ENCODE results near the gene HOXA7.

HOXA7 gene

DNA sequence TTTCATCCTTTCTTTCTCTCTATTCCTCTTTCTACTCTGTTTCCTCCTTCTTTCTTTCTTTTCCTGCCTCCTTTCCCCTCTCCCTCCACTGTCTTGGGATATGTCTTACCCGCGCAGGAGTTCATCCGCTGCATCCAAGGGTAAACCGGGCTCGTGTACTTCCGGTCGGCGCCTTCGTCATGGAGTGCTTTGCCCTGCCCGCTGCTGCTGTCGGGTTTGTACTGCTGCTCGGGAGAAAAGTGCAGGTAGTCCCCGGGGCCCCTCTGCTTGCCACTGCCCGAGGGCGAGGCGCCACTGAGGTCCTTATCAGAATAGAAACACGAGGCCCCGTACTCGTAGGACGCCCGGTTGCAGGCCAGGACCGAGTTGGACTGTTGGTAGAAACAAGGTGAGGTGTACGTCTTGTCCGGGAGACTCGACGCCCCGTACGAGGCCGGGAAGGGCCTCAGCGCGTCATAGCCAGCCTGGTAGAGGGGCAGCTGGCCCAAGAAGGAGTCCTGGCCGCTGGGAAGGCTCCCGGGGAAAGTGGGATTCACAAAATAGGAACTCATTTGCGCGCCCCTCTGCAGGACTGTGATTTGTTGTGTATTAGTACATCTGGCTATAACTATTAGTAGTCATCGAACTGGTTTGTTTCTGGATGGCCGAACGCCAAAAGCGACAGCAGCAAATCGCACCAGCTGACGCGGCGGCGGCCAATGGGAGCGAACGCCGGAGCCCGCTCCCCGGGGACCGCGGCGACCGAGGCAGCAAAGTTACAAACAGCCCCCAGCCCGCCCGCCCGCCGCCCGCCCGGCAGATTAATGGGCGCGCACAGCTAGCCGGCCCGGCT lies 9.1 kb downstream of the HOXA7 start, which contains the start of gene HOXA6:
Gene HOXA6 (minus strand): TSS at position 576 of the 832 bp plus-strand sequence. CDS start 25 bp downstream, at position 551.
- DNase-seq (ENCODE audit: low read depth in 2 of 2), result no peak

DNA sequence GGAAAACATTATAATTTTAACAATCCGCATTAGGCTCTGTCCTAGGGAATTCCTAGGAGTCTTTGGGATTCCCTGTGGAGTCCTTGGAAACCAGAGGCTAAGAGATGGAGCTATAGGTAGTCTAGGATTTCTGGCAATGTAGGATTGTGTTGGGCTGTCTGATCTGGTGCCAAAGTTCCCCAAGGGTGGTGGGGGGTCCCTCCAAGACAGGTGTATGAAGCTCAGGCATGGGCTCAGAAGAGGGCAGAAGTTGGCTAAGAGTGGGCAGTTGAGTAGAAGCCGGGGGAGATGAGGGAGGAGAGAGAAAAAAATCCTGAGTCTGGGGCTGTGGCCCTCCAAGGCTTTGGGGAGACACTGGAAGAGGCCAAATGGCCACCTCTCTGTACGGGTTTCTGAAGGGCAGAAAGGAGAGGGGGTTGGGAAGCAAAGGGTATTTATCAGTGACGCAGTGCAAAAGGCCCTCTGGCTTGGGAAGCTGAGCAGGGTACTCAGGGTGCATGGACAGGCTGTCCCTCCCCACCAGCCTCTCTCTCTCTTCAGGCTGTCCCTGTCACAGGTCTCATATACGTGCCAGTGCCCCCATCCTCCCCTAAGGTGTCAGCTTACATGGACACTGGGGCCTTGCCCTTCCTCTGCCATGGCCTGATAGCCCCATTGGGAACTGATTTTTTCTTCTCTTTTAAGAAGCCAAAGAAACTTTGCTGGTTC lies 9.8 kb downstream of the HOXA7 start:
- no peak for DNase-seq (ENCODE audit: low read depth in 2 of 2)

DNA sequence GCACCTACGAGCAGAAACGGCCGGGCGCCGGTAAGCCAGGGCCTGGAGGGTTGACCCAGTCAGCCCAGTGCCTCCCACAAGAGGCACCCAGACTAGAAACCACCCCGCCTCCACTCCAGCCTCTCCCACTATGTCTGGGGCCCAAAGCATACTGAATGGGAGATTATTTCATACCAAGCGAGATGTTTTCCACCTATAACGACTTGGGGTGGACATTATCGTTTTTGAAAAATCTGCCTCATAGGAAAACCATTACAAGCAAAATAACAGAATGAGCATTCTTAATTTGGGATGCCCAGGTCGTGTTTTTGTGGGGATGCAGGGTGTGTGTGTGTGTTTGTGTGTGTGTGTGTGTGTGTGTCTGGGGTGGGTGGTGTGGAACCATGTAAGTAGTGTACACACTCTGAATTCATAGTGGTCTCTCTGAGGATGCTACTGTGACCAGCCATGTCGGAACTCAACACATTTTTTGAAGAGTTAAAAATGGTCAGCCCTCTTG lies 10.5 kb downstream of the HOXA7 start:
- no peak for DNase-seq (ENCODE audit: low read depth in 2 of 2)

DNA sequence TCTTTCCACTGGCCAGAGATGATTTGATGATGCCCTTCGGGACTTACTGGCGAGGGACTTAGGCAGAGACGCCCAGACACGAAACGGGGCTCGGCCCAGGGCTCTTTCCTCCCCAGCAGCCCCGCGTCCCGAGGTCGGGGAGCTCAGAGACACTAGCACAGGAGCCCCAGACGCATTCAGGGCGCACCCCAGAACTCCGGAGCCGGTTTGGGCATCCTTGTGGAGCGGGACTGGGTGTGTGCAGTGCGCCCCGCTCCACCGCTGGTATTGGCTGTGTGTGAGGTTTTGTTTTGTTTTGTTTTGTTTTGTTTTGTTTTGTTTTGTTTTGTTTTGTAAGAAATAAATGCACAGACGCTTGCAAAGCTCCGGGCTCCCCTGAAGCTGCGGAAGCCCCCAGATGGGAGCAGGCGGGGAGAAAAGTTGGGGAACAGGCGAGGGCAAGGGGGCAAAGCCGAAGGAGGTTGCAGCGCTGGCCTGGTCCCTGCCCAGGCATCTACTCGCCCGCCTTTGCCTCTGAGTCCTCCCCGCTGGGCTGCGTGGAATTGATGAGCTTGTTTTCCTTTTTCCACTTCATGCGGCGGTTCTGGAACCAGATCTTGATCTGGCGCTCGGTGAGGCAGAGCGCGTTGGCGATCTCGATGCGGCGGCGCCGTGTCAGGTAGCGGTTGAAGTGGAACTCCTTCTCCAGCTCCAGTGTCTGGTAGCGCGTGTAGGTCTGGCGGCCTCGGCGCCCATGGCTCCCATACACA lies 11.1 kb downstream of the HOXA7 start:
- DNase-seq (ENCODE audit: low read depth in 2 of 2), result no peak

DNA sequence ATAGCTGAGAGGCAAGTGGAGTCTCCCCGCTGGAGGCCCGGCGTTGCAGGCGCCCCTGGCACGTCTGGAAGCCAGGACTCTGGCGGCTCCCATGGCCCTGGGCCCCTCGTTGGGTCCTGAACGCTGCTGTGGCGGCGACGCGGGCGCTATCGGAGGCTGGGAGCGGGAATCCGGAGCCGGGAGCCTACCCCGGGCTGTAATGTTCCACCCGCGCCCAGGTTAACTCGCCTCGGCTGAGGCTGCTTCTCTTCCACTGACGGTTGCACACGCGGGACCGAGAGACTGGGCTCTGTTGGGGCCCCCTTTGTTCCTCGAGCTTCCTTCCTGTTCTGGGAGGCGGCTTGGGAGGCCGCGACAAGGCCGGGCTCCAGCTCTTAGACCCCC lies 11.7 kb downstream of the HOXA7 start:
- DNase-seq (ENCODE audit: low read depth in 2 of 2), result no peak

DNA sequence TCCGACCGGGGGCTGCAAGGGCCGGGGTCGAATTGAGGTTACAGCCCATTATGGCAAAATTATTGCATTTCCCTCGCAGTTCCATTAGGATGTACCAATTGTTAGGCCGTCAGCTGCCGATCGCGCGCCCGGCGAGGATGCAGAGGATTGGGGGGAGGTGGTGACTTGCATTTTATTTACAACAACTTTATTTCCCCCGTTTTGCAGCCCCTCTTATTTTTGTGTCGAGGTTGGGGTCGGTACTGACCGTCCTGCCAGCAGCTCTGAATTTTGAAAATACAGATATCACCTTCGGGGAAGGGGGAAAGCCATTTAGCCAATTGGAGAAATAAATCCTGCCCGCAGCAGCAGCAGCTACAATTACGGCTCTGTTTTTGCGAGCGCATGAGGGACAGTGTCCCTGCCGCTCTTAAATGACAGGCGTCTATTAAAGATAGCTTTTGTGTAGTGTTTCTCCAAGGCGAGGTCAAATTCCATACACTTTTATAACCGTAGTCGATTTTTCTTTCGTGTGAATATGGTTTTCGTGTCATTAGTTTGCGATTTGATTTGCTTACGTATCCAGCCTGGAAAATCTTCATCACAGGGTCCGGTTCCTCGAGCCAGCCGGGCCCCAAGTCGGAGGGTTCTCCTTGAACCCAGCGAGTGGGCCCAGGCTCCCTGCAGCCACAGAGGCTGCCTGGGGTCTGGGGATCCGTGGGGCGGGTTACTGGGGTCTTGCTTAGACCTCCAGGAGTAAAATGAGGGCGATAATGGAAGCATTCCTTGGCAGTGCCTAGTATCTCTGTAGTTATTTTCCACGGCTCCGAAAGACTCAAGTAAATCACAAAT lies 12.3 kb downstream of the HOXA7 start:
- DNase-seq (ENCODE audit: low read depth in 2 of 2), result no peak

DNA sequence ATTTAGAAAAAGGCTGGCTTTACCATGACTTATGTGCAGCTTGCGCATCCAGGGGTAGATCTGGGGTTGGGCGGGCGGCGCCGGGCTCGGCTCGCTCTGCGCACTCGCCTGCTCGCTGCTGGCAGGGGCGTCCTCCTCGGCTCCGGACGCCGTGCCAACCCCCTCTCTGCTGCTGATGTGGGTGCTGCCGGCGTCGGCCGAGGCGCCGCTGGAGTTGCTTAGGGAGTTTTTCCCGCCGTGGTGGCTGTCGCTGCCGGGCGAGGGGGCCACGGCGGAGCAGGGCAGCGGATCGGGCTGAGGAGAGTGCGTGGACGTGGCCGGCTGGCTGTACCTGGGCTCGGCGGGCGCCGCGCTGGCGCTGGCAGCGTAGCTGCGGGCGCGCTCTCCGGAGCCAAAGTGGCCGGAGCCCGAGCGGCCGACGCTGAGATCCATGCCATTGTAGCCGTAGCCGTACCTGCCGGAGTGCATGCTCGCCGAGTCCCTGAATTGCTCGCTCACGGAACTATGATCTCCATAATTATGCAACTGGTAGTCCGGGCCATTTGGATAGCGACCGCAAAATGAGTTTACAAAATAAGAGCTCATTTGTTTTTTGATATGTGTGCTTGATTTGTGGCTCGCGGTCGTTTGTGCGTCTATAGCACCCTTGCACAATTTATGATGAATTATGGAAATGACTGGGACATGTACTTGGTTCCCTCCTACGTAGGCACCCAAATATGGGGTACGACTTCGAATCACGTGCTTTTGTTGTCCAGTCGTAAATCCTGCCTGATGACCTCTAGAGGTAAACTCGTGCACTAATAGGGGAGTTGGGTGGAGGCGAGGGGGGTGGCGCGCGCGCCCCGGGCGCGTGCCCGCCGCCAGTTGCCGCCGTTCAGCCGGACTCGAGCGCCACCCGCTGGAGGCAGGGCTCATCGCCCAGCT lies 13.2 kb downstream of the HOXA7 start, which contains the start of gene HOXA5:
Gene HOXA5 (minus strand): TSS at position 659 of the 927 bp plus-strand sequence. CDS start 74 bp downstream, at position 585.
- DNase-seq (ENCODE audit: low read depth in 2 of 2), result no peak

DNA sequence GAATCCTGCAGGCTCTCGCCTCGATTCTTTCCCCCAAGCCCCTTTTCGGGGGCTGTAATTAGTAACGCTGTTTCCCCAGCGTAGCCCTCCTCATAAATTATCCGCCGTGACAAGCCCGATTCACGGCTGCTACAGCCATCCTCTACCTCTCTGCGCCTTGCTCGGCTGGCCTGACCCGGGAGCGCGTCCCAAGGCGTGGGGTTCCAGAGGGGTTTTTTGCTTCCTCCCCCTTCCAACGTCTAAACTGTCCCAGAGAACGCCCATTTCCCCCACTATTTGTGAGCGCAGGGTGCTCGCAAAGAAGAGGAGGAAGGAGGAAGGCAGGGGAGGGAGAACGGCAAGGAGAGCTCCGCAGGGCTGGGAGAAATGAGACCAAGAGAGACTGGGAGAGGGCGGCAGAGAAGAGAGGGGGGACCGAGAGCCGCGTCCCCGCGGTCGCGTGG lies 13.9 kb downstream of the HOXA7 start:
- DNase-seq (ENCODE audit: low read depth in 2 of 2), result no peak

DNA sequence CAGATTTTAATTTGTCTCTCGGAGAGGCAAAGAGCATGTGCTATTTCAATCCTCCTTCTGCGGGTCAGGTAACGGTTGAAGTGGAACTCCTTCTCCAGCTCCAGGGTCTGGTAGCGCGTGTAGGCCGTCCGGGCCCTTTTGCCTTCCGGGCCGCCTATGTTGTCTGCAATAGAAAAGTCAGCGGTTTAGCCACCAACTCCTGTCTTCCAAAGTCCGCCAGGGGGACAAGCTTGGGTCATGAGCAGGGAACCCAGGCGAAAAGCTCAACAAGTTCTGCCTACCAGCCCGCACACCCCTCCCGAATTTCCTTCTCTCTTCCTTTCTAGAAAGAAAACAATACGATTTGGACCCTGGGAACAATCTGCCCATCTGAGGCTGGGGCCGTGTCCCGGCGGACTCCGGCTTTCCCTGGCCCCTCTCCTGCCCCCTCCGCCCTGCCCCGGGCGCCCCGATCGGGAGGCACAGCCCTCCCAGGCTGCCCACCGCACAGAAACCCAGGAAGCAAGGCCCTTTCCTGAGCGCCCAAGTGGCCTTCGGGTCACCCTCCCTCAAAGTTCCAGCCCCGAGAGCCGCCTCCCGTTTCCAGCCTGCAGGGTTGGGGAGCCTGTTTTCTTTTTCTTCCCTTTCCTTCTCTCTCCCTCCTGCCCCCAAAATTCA lies 14.4 kb downstream of the HOXA7 start:
- no peak for DNase-seq (ENCODE audit: low read depth in 2 of 2)

DNA sequence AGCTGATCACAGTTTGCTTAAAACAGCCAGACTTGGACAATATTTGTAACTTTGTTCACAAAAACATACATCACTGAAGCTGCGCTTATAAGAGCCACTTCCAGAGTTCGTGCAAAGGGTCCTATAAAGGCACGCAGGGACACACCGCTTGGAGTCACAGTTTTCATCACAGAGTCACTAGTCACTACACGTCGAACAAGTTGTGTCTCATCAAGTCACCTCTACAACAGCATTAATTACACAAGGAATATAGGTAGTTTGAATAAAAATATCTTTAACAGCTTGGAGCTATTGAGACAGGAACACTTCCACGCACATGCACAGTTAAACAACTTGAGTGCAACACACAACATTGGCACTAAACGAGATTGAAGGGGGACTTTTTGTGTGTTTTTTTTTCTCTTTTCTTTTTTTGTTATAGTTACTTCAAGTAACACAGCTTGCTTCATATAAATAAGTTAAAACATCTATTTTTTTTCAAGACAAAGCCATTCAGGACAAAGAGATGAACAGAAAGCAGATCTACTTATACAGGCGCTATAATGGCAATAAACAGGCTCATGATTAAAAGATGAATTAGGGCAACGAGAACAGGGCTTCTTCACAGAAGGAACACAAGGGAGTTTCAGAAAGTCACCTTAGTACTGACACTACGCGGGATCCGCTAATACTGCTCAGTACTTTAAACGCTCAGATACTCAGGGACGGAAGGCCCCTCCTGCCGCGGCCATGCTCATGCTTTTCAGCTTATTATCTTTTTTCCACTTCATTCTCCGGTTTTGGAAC lies 15.1 kb downstream of the HOXA7 start:
- DNase-seq (ENCODE audit: low read depth in 2 of 2), result no peak

DNA sequence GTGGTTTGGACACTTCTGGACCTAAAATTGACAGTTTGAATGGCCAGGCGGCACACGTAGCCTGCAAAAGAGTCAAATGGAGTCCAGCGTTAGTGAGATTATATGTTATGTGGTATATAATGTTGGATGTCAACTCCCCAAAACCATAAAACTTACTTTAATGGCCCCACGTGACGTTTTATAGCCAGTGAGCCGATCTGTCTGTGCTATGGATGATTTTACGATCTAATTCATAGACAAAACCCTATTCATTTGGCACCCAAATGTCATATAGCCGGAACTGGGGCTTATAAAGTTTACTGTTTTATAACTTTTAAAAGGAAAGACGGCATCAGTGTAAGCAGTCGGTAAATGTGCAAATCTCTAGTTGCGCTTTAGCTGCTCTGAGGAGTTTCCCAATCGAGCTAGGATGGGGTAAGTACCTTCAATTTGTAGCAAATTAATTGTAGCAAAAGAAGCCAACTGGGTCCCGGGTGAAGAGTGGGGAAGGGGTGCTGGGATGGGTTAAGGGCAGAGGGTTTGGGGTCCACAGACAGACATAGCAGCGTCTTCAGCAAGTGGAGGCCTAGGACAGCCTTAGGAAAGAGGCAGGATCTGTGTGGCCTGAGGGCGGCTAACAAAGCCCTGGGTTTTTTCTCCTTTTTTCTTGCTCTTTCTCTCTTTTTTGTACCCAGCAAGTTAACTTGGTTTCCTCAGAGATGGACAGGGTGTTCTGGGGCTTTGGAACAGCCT lies 16.2 kb downstream of the HOXA7 start:
- no peak for DNase-seq (ENCODE audit: low read depth in 2 of 2)

DNA sequence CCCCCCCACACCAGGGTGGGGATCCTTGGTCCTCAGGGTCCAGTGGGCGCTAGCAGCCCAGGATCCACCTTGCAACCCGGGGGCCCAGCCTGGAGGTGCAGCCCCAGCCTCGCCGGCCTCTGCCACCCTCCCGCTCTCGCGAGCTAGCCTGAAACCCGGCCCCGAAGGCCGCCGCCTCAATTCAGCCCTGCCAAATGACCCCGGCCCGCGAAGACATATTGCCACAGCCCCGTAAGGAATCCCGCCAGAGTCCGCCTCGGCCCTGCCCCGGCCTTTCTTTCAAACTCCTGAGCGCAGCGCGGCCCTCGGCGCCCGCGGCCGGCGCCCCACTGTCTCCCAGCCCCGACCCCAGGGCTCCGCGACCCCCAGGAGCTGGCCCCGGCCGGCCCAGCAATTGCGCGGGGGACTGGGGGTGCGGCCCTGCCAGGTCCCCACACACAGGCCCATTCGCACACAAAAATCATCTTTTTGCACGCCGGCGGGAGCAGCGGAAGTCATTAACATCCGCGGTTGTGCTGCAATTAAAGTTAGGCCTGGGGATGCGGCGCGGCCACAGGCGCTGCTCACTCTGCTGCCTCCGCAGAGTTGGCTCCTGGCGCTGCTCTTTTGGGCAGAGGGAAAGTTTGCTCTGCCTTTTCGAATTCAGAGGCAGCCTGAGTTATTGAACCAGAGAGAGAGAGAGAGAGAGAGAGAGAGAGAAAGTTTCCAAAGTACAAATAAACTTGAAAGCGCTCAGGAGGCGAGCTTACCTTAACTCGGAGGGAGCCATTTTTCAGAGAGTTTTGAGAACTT lies 16.9 kb downstream of the HOXA7 start:
- no peak for DNase-seq (ENCODE audit: low read depth in 2 of 2)

DNA sequence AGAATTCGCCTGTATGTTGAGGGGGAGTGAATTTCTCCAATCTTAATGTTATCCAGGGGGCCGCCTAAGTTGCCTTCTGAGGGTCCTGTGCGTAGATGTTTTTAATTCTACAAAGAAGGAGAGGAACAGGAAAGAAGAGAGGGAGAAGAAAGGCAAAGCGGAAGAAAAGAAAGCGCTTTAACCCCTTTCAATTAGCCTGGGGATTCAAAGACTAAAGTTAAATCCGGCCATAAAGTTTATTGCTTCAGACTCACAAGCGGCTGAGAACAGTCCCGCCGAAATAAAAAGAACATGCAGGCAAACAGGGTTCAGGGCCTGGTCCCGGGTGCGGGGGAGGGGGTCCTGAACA lies 17.5 kb downstream of the HOXA7 start:
- DNase-seq (ENCODE audit: low read depth in 2 of 2), result no peak

DNA sequence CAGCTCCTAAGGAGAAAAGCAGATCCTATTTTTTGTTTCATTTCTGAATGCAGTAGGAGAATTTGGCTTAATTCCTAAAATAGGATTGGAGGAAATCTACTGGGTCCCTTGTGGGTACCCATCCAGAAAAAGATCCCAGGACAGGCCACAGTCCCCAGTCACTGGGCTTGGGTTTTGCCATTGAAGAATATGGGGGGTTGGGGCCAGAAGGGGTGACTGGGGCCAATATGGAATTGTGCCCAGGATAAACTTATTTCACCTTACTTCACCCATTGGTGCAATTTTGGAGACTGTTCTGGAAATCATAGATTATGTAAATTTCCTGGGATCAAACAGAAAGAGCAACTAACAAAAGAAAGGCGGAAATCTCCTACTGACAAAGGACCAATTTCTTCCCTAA lies 18.0 kb downstream of the HOXA7 start:
- no peak for DNase-seq (ENCODE audit: low read depth in 2 of 2)

DNA sequence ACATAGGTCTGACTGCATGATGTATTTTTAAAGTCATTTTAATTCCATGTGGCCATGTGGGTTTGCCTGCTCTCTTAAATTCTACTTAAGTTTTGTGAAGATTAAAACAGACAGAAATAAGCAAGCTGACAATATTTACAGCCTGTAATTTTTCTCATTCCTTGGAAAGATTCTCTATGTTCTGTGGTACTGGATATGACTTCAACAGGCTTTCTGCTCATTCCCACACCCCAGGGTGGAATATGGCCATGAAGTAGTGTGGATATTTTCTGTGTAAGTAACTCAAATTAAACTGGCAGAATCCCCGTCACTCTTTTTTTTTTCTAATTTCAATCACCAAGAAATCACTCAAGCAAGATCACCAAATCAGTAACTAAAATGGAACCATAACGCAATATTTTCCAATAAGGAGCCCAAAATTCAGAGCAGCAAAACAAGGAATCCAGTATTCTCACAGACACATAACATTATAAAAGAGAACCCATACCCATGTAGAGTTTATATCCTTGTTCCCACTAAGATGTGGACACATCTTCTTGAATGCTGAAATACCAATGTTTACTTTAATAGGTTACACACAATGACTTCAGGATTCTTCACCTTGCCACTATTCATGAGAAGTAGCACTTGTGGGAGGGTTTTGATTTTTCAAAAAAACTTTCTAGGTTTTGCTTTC lies 18.7 kb downstream of the HOXA7 start:
- DNase-seq (ENCODE audit: low read depth in 2 of 2), result no peak

DNA sequence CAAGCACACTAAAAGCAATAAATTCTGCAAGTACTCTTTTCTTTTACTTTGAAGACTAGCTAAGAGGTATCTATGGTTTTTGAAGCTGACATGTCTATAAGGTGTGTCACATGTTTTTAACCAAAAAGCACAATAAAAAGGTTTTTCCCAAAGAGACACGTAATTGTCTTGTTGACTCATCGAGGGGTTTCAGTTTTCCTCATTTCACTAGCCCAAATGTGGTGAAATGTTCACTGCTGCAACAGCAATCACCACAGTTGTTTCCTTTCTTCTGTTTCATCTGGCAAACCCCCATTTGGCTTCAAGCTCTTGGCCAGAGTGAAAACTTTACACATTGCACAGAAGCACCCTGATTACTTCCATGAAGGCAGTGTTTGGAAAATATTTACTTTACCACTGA lies 22.1 kb downstream of the HOXA7 start:
- DNase-seq (ENCODE audit: low read depth in 2 of 2), result no peak
